HG03439 (cell line): Measurements from ENCODE around the gene HOXD3.

Experiments used
- ATAC-seq: cut with Tn5 transposase; IDR thresholded peaks from one replicate; pipeline ENCODE4 v1.9.1; 2021; ENCODE audit warnings: mild to moderate bottlenecking, moderate library complexity; ENCODE audit not compliant: unreplicated experiment

Gene HOXD3

GRCh38 chr2:176132205-176133171 is 24.6 kb upstream of the HOXD3 start:
- no peak for ATAC-seq

- no peak for ATAC-seq
Measured at GRCh38 chr2:176133389-176133788, 23.7 kb upstream of the HOXD3 start.

- no peak for ATAC-seq
Measured at GRCh38 chr2:176134035-176134434, 23.1 kb upstream of the HOXD3 start.

- no peak for ATAC-seq
Measured at GRCh38 chr2:176135035-176135440, 22.1 kb upstream of the HOXD3 start.

GRCh38 chr2:176136374-176137251 is 20.5 kb upstream of the HOXD3 start:
- ATAC-seq: no peak

- ATAC-seq: no peak
Measured at GRCh38 chr2:176137252-176137580, 19.9 kb upstream of the HOXD3 start.

- ATAC-seq: no peak
Measured at GRCh38 chr2:176137906-176138305, 19.2 kb upstream of the HOXD3 start.

GRCh38 chr2:176138526-176138922 is 18.6 kb upstream of the HOXD3 start:
- no peak for ATAC-seq

- no peak for ATAC-seq
Measured at GRCh38 chr2:176138923-176139660, 18.0 kb upstream of the HOXD3 start.

GRCh38 chr2:176139661-176140512 is 17.2 kb upstream of the HOXD3 start:
- ATAC-seq: no peak

GRCh38 chr2:176140513-176141317 is 16.4 kb upstream of the HOXD3 start:
- peak; percentile 82 for ATAC-seq

- ATAC-seq: no peak
Measured at GRCh38 chr2:176142281-176142680, 14.8 kb upstream of the HOXD3 start.

GRCh38 chr2:176145085-176145969 is 11.8 kb upstream of the HOXD3 start:
- ATAC-seq: no peak

- no peak for ATAC-seq
Measured at GRCh38 chr2:176146101-176146500, 11.0 kb upstream of the HOXD3 start.

- no peak for ATAC-seq
Measured at GRCh38 chr2:176146645-176147044, 10.5 kb upstream of the HOXD3 start.

GRCh38 chr2:176147210-176147799 is 9.8 kb upstream of the HOXD3 start:
- no peak for ATAC-seq

GRCh38 chr2:176147800-176148496 is 9.2 kb upstream of the HOXD3 start:
- ATAC-seq: no peak
